CD4-positive, alpha-beta memory T cell (primary cell): ENCODE results near the gene GRIP1. TPM values are rescaled to one million over a fixed set of nuclear protein-coding genes. Genes with fewer than 3 reads are reported as not detected.
A peak's percentile ranks its signal among the peaks of the same experiment; 100 is the strongest.

Experiments used
- CTCF ChIA-PET: fragments of 350-600 bp; sonication (Branson Sonifier 250); formaldehyde crosslinking; loops from one replicate; lab custom pipeline; 2021; ENCODE audit warnings: inconsistent platforms; ENCODE audit not compliant: partially characterized antibody; lab: Charles Lee
- POLR2A ChIA-PET: fragments of 350-600 bp; sonication (Branson Sonifier 250); formaldehyde crosslinking; loops from one replicate; lab custom pipeline; 2021; ENCODE audit not compliant: partially characterized antibody; lab: Charles Lee
- DNase-seq, 5 donors: peaks; one replicate each; pipeline versions ENCODE4 v3.0.0 to v3.0.0-alpha.2; 2020 to 2022; ENCODE audit warnings: mixed read lengths in 1 of 5
- H3K27ac ChIP-seq: one replicate; pipeline ENCODE4 v1.7.0; 2013; ENCODE audit warnings: low read depth, low read length
- H3K27me3 ChIP-seq: 2 replicates; pipeline ENCODE4 v1.7.0; 2013; ENCODE audit warnings: mild to moderate bottlenecking, low read length, moderate library complexity; ENCODE audit not compliant: insufficient read depth
- H3K36me3 ChIP-seq: 2 replicates; pipeline ENCODE4 v1.7.0; 2013; ENCODE audit warnings: mild to moderate bottlenecking, low read length, moderate library complexity; ENCODE audit not compliant: insufficient read depth
- H3K4me1 ChIP-seq: 2 replicates; pipeline ENCODE4 v1.7.0; 2013; ENCODE audit warnings: mild to moderate bottlenecking, low read length, moderate library complexity; ENCODE audit not compliant: insufficient read depth
- H3K4me3 ChIP-seq, 2 donors: one replicate each; pipeline ENCODE4 v1.7.0; 2013; ENCODE audit warnings: low read length in 2 of 2, mild to moderate bottlenecking in 1 of 2
- H3K9me3 ChIP-seq, 2 donors: one replicate each; pipeline ENCODE4 v1.7.0; 2013; ENCODE audit warnings: low read length in 2 of 2, control low read depth in 1 of 2; ENCODE audit not compliant: control insufficient read depth in 1 of 2
- H3K27ac Mint-ChIP-seq, 7 donors: one replicate each; pipeline ENCODE4 v1.8.0; 2020 to 2021; ENCODE audit warnings: mixed read lengths in 7 of 7, mild to moderate bottlenecking in 6 of 7, inconsistent platforms in 3 of 7, moderate library complexity in 3 of 7
- H3K27me3 Mint-ChIP-seq, 2 donors: one replicate each; pipeline ENCODE4 v1.8.0; 2020 to 2021; ENCODE audit warnings: mixed read lengths in 2 of 2
- H3K36me3 Mint-ChIP-seq, 2 donors: one replicate each; pipeline ENCODE4 v1.8.0; 2020 to 2021; ENCODE audit warnings: mixed read lengths in 2 of 2, inconsistent platforms in 1 of 2, mild to moderate bottlenecking in 1 of 2
- H3K4me1 Mint-ChIP-seq, 4 donors: one replicate each; pipeline ENCODE4 v1.8.0; 2020 to 2021; ENCODE audit warnings: mixed read lengths in 4 of 4, mild to moderate bottlenecking in 1 of 4
- H3K4me3 Mint-ChIP-seq, 8 donors: one replicate each; pipeline ENCODE4 v1.8.0; 2020 to 2021; ENCODE audit warnings: mixed read lengths in 8 of 8, mild to moderate bottlenecking in 7 of 8, moderate library complexity in 6 of 8, inconsistent platforms in 3 of 8
- H3K9me3 Mint-ChIP-seq, 8 donors: one replicate each; pipeline ENCODE4 v1.8.0; 2020 to 2021; ENCODE audit warnings: mixed read lengths in 8 of 8, mild to moderate bottlenecking in 5 of 8, inconsistent platforms in 3 of 8, moderate library complexity in 1 of 8
- intact Hi-C: fragments of 100-400 bp; cut with micrococcal nuclease; formaldehyde crosslinking; loops from one replicate; pipeline ENCODE4 v1.15.1; 2023
- polyA plus RNA-seq, 2 donors: library from polyadenylated mRNA; unstranded; fragments of 300-500 nt; fragmentation: Illumina TruSeq; gene quantifications; one replicate each; pipeline ENCODE4 v1.2.3, GENCODE V29; 2021
- total RNA-seq, 2 experiments: library from RNA; stranded (reverse); gene quantifications; one replicate each; pipeline ENCODE4 v1.2.3, GENCODE V29; 2021

Gene GRIP1
- total and polyA plus RNA-seq, 4 experiments from 2014 or later: 0.52 to 3.3 (median 1.5) TPM

- Histone ChIP-seq H3K4me3 (no peak overlapping the region), H3K27ac (no peak overlapping the region), H3K36me3 (no peaks in the 10 kb centered on the region), H3K4me1 (no peaks in the 10 kb centered on the region), H3K9me3 (no peaks in the 10 kb centered on the region), H3K27me3 (no peaks in the 10 kb centered on the region)
- no peak overlapping the region for H3K4me3 Mint-ChIP-seq
- no peaks in the 10 kb centered on the region for H3K9me3 Mint-ChIP-seq
- H3K4me1 Mint-ChIP-seq: peaks cover 0 to 1% (median 0%) of the 10 kb centered on the region in 4 donors
- ChIA-PET POLR2A (no interaction called here), CTCF (interaction anchor here (0.7 to 5.9 kb wide), 9 partner anchors 10 to 1802 kb away, joined by 3 to 65 read pairs (median 4); no protein-coding TSS in a partner anchor)
- no peak overlapping the region for H3K27ac Mint-ChIP-seq
- peak in 4 of 5 donors; percentile 33 to 48 (median 36) for DNase-seq
- peaks cover 5 to 6% of the 10 kb centered on the region in 2 donors for H3K27me3 Mint-ChIP-seq
- intact Hi-C loops: loop anchor here (1.0 to 10.0 kb wide), 4 partner anchors 285 to 1803 kb away; no protein-coding TSS in a partner anchor
- no peaks in the 10 kb centered on the region for H3K36me3 Mint-ChIP-seq
These were observed 15.1 kb upstream of the GRIP1 start for GRCh38 chr12:66693901-66694513.

- DNase-seq: no peak
- no peaks in the 10 kb centered on the region for H3K4me1 ChIP-seq
- H3K9me3 Mint-ChIP-seq: no peaks in the 10 kb centered on the region
- H3K27ac Mint-ChIP-seq: no peak overlapping the region
- no peaks in the 10 kb centered on the region for H3K27me3 ChIP-seq
- intact Hi-C loops: loop anchor here (10.0 kb wide), 1 partner anchor 1378 kb away; no protein-coding TSS in a partner anchor
- no peaks in the 10 kb centered on the region for H3K36me3 Mint-ChIP-seq
- H3K4me3 ChIP-seq: no peak overlapping the region
- POLR2A ChIA-PET: no interaction called here
- peaks cover 5 to 6% of the 10 kb centered on the region in 2 donors for H3K27me3 Mint-ChIP-seq
- H3K9me3 ChIP-seq: no peaks in the 10 kb centered on the region
- H3K27ac ChIP-seq: no peak overlapping the region
- CTCF ChIA-PET: interaction anchor here (0.6 to 5.9 kb wide), 9 partner anchors 9 to 1801 kb away, joined by 3 to 65 read pairs (median 4); no protein-coding TSS in a partner anchor
- H3K36me3 ChIP-seq: no peaks in the 10 kb centered on the region
- H3K4me3 Mint-ChIP-seq: no peak overlapping the region
- H3K4me1 Mint-ChIP-seq: peaks cover 0 to 1% (median 0%) of the 10 kb centered on the region in 4 donors
These were observed 14.1 kb upstream of the GRIP1 start for GRCh38 chr12:66692986-66693385.

- Histone ChIP-seq H3K27me3 (no peaks in the 10 kb centered on the region), H3K4me3 (no peak overlapping the region), H3K9me3 (no peaks in the 10 kb centered on the region), H3K36me3 (no peaks in the 10 kb centered on the region), H3K4me1 (no peaks in the 10 kb centered on the region), H3K27ac (no peak overlapping the region)
- Mint-ChIP-seq H3K4me3 (no peak overlapping the region), H3K9me3 (no peaks in the 10 kb centered on the region), H3K27me3 (peaks cover 5 to 6% of the 10 kb centered on the region in 2 donors), H3K36me3 (no peaks in the 10 kb centered on the region), H3K4me1 (peaks cover 0 to 1% (median 0%) of the 10 kb centered on the region in 4 donors), H3K27ac (no peak overlapping the region)
- ChIA-PET CTCF (interaction anchor here (0.8 to 5.9 kb wide), 6 partner anchors 8 to 421 kb away, joined by 3 to 65 read pairs (median 6); no protein-coding TSS in a partner anchor), POLR2A (no interaction called here)
- intact Hi-C loops: loop anchor here (10.0 kb wide), 1 partner anchor 1377 kb away; no protein-coding TSS in a partner anchor
- DNase-seq: no peak
These were observed 13.3 kb upstream of the GRIP1 start for GRCh38 chr12:66692170-66692569.

- Mint-ChIP-seq H3K36me3 (no peaks in the 10 kb centered on the region), H3K4me1 (peaks cover 0 to 1% (median 0%) of the 10 kb centered on the region in 4 donors), H3K9me3 (peaks cover 0 to 2% (median 0%) of the 10 kb centered on the region in 8 donors), H3K4me3 (no peak overlapping the region), H3K27ac (no peak overlapping the region), H3K27me3 (peaks cover 7 to 8% of the 10 kb centered on the region in 2 donors)
- ChIA-PET POLR2A (no interaction called here), CTCF (interaction anchor here (1.0 to 1.5 kb wide), 3 partner anchors 8 to 169 kb away, joined by 3 to 4 read pairs (median 3); no protein-coding TSS in a partner anchor)
- intact Hi-C loops: no loop called here
- Histone ChIP-seq H3K27ac (no peak overlapping the region), H3K27me3 (no peaks in the 10 kb centered on the region), H3K36me3 (no peaks in the 10 kb centered on the region), H3K4me1 (no peaks in the 10 kb centered on the region), H3K9me3 (no peaks in the 10 kb centered on the region), H3K4me3 (no peak overlapping the region)
- DNase-seq: peak in 2 of 5 donors; percentile 9 to 12
These were observed 10.1 kb upstream of the GRIP1 start for GRCh38 chr12:66688846-66689439.

GRCh38 chr12:66684222-66684621 lies 5.3 kb upstream of the GRIP1 start:
- no peaks in the 10 kb centered on the region for H3K4me1 ChIP-seq
- POLR2A ChIA-PET: no interaction called here
- Mint-ChIP-seq H3K4me1 (no peaks in the 10 kb centered on the region), H3K9me3 (peaks cover 0 to 2% (median 0%) of the 10 kb centered on the region in 8 donors), H3K27ac (no peak overlapping the region), H3K36me3 (no peaks in the 10 kb centered on the region), H3K27me3 (peaks cover 10 to 13% of the 10 kb centered on the region in 2 donors), H3K4me3 (no peak overlapping the region)
- DNase-seq: no peak
- no peaks in the 10 kb centered on the region for H3K27me3 ChIP-seq
- H3K9me3 ChIP-seq: no peaks in the 10 kb centered on the region
- intact Hi-C loops: no loop called here
- no peaks in the 10 kb centered on the region for H3K36me3 ChIP-seq
- CTCF ChIA-PET: interaction anchor here (5.7 kb wide), 1 partner anchor 11 kb away, joined by 42 read pairs; no protein-coding TSS in a partner anchor
- H3K27ac ChIP-seq: no peak overlapping the region
- H3K4me3 ChIP-seq: no peak overlapping the region

- Histone ChIP-seq H3K9me3 (no peaks in the 10 kb centered on the region), H3K4me3 (no peak overlapping the region), H3K4me1 (no peaks in the 10 kb centered on the region), H3K36me3 (no peaks in the 10 kb centered on the region), H3K27ac (no peak overlapping the region), H3K27me3 (no peaks in the 10 kb centered on the region)
- Mint-ChIP-seq H3K4me3 (no peak overlapping the region), H3K27me3 (peaks cover 13 to 16% of the 10 kb centered on the region in 2 donors), H3K27ac (no peak overlapping the region), H3K9me3 (peaks cover 0 to 2% (median 0%) of the 10 kb centered on the region in 8 donors), H3K36me3 (no peaks in the 10 kb centered on the region), H3K4me1 (no peaks in the 10 kb centered on the region)
- CTCF ChIA-PET: interaction anchor here (5.7 kb wide), 1 partner anchor 11 kb away, joined by 42 read pairs; no protein-coding TSS in a partner anchor
- intact Hi-C loops: no loop called here
- POLR2A ChIA-PET: no interaction called here
- no peak for DNase-seq
These were observed 4.9 kb upstream of the GRIP1 start for GRCh38 chr12:66683822-66684221.

GRCh38 chr12:66683073-66683472 lies 4.2 kb upstream of the GRIP1 start:
- Mint-ChIP-seq H3K27me3 (peaks cover 13 to 18% of the 10 kb centered on the region in 2 donors), H3K36me3 (no peaks in the 10 kb centered on the region), H3K9me3 (peaks cover 0 to 2% (median 0%) of the 10 kb centered on the region in 8 donors), H3K4me1 (no peaks in the 10 kb centered on the region), H3K27ac (no peak overlapping the region), H3K4me3 (no peak overlapping the region)
- Histone ChIP-seq H3K4me3 (no peak overlapping the region), H3K27me3 (no peaks in the 10 kb centered on the region), H3K36me3 (no peaks in the 10 kb centered on the region), H3K27ac (no peak overlapping the region), H3K9me3 (no peaks in the 10 kb centered on the region), H3K4me1 (no peaks in the 10 kb centered on the region)
- POLR2A ChIA-PET: no interaction called here
- no peak for DNase-seq
- CTCF ChIA-PET: interaction anchor here (5.7 kb wide), 1 partner anchor 12 kb away, joined by 42 read pairs; no protein-coding TSS in a partner anchor
- intact Hi-C loops: no loop called here
